Stimulated activated CD4-positive, alpha-beta T cell treated with anti-CD3 and anti-CD28 coated beads, Interleukin-4, amount 100 ng/mL, for 1 hour (primary cell): Measurements from ENCODE around the gene WNK2.
"Not testable (repeated sequence)": the region's sequence is repeated elsewhere in the genome, so short reads cannot be mapped to it uniquely, and the experiment has no call there.

Experiments
- DNase-seq: peaks from one replicate; pipeline ENCODE4 v3.0.0-alpha.2; 2020

WNK2 gene

GRCh38 chr9:93244101-93244500 lies 60.2 kb downstream of the WNK2 start:
- DNase-seq = no peak

GRCh38 chr9:93244510-93245436 lies 60.8 kb downstream of the WNK2 start:
- DNase-seq = no peak

GRCh38 chr9:93245437-93245970 lies 61.6 kb downstream of the WNK2 start:
- DNase-seq = no peak

- no peak for DNase-seq
Observed at GRCh38 chr9:93246111-93246510, 62.2 kb downstream of the WNK2 start.

GRCh38 chr9:93246526-93246925 lies 62.6 kb downstream of the WNK2 start:
- DNase-seq = no peak

- DNase-seq = no peak
Observed at GRCh38 chr9:93247099-93247865, 63.3 kb downstream of the WNK2 start.

GRCh38 chr9:93247892-93248291 lies 64.0 kb downstream of the WNK2 start:
- DNase-seq = no peak

- DNase-seq = no peak
Observed at GRCh38 chr9:93248386-93249040, 64.6 kb downstream of the WNK2 start.

- no peak for DNase-seq
Observed at GRCh38 chr9:93250185-93250584, 66.2 kb downstream of the WNK2 start.

GRCh38 chr9:93251309-93251708 lies 67.4 kb downstream of the WNK2 start:
- not testable (repeated sequence) for DNase-seq

- DNase-seq = no peak
Observed at GRCh38 chr9:93252116-93252780, 68.3 kb downstream of the WNK2 start.

- no peak for DNase-seq
Observed at GRCh38 chr9:93252781-93253530, 69.0 kb downstream of the WNK2 start.

- no peak for DNase-seq
Observed at GRCh38 chr9:93253633-93254032, 69.7 kb downstream of the WNK2 start.

GRCh38 chr9:93254061-93254481 lies 70.1 kb downstream of the WNK2 start:
- no peak for DNase-seq

- DNase-seq = no peak
Observed at GRCh38 chr9:93254806-93255493, 71.0 kb downstream of the WNK2 start.

- DNase-seq = no peak
Observed at GRCh38 chr9:93255494-93255867, 71.5 kb downstream of the WNK2 start.

GRCh38 chr9:93255994-93256877 lies 72.3 kb downstream of the WNK2 start:
- DNase-seq = no peak

- no peak for DNase-seq
Observed at GRCh38 chr9:93256878-93257807, 73.2 kb downstream of the WNK2 start.

GRCh38 chr9:93257808-93258331 lies 73.9 kb downstream of the WNK2 start:
- DNase-seq = no peak
